HG03575 (cell line): Measurements from ENCODE around the gene TMEM185A.
"Not testable (repeated sequence)": the region's sequence is repeated elsewhere in the genome, so short reads cannot be mapped to it uniquely, and the experiment has no call there.

Experiments
- ATAC-seq: cut with Tn5 transposase; IDR thresholded peaks from one replicate; pipeline ENCODE4 v1.9.1; 2021; ENCODE audit not compliant: unreplicated experiment, insufficient number of reproducible peaks, low FRiP score; ENCODE audit errors: extremely low read depth

The TMEM185A gene

DNA sequence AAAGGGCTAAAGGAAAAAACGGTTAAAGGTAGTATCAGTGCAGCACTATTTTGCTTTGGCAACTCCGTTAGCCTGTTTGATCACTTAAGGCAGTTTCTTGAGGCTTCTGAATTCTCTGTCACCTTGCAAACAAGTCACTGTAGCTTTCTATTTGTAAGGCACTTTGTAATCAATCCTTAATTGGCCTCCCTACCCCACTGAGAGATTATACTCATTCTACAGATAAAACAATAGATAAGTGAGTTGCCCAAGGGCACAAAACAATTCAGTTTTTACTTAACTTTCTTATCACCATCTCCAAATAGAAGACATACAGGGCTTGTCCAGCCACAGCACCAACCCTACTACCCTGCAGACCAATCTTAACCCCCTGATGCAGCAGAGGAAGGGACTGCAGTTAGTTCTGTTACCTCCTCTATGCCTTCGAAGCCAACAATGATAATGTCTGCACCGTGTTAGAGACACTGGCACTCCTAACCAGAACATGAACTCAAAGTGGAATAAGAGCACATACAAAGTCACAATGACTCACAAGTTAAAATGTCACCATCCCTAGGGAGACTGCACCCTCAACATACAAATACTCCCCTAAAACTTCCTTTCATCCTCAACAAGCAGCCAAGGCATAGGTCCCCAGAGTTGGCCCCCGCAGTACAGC, 1.7 kb downstream of the TMEM185A start:
- no peak for ATAC-seq

- no peak for ATAC-seq
These were observed 2.8 kb downstream of the TMEM185A start for GRCh38 chrX:149628768-149629167.

DNA sequence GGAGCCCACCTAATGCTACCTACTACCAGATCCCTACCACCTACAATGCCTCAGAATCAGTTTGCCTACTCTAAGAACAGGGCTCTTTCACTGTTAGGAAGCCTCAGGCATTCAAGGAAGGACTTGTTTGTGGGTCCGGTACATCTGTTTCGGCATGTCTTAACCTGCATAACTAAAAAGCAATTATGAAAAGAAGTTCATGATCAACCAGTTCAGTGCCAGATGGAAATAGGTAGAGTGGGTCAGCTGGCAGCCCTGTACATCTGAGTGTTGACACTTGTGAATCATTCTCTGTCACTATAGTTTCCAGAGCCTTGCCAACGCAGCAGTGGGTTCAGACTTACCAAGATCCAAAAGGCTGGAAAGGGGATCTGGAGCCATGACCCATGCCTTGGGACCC, 3.3 kb downstream of the TMEM185A start:
- ATAC-seq = no peak

GRCh38 chrX:149626829-149627228, 4.8 kb downstream of the TMEM185A start:
- ATAC-seq = not testable (repeated sequence)

DNA sequence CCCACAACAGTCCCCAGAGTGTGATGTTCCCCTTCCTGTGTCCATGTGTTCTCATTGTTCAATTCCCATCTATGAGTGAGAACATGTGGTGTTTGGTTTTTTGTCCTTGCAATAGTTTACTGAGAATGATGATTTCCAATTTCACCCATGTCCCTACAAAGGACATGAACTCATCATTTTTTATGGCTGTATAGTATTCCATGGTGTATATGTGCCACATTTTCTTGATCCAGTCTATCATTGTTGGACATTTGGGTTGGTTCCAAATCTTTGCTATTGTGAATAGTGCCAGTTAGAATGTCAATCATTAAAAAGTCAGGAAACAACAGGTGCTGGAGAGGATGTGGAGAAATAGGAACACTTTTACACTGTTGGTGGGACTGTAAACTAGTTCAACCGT, 11.9 kb downstream of the TMEM185A start:
- ATAC-seq = not testable (repeated sequence)

DNA sequence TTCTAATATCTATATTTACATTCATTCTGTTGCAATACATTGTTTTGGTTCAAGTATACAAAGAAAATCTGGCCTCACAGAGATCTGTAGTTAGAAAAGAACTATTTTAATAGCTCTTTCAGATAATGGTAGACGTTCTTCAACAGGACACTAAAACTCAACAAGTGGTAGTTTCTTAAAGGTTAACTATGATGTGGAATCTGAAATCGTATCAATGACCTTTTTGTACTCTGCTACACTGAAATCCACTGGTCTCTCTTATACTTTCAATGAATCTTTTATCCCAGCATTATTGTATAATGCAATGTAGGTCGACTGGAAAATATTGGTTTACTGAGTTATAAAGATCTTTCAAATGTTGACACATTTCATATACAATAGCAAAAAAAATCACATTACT, 12.7 kb downstream of the TMEM185A start:
- ATAC-seq = no peak

GRCh38 chrX:149611623-149612175, 19.9 kb downstream of the TMEM185A start:
- no peak for ATAC-seq

- no peak for ATAC-seq
These were observed 21.1 kb downstream of the TMEM185A start for GRCh38 chrX:149610511-149610910.

DNA sequence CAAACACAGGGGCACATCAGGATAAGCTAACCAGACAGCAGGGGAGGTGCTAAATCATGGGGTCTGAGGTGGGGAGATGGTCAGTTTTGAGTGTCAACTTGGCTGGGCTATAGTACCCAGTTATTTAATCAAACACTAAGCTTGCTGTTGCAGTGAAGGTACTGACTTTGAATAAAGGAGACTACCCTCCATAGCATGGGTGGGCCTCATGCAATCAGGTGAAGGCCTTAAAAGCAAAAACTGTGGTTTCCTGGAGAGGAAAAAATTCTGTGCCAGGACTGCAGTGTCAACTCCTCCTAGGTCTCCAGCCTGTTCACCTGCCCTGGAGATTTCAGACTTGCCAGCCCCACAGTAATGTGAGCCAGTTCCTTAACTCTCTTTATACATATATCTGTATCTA, 23.9 kb downstream of the TMEM185A start:
- no peak for ATAC-seq

GRCh38 chrX:149605248-149605885, 26.2 kb downstream of the TMEM185A start:
- not testable (repeated sequence) for ATAC-seq

DNA sequence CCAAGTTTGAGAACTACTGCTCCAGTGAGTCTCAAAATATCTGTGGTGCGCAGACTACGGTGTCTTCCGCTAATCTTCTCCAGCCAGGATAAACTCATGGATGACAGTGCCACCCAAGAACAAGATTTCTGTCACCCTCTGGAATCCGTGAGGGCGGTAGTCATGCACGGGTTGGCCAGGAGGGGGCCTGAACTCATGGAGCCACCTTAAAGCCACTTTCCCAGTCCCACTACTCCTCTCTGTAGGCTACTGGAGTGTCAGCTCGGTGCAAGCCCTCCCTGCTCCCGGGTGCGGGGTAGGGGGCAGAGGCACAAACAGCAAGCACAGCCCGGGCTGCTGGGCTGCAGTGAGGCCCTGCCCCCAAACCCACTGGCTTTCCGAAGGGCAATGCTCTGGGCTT, 33.0 kb downstream of the TMEM185A start:
- not testable (repeated sequence) for ATAC-seq

DNA sequence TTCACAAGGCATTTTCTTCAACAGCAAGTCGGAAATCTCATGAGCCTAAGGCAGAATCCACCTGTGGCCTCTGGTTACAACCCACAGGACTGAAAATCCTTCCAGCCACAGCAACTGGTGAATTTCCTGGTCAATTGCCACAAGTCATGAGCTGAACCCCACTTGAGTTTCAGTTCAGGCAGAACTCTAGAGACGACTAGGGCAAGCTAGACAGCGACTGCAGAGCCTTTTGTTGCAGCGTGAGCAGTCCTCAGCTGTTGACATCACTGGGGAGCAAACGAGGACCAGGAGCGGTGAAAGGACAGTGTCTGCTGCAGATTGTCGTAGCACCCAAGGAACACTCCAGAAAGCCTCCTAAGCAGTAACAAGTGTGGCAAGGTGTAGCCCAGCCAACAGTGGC, 35.6 kb downstream of the TMEM185A start:
- not testable (repeated sequence) for ATAC-seq

DNA sequence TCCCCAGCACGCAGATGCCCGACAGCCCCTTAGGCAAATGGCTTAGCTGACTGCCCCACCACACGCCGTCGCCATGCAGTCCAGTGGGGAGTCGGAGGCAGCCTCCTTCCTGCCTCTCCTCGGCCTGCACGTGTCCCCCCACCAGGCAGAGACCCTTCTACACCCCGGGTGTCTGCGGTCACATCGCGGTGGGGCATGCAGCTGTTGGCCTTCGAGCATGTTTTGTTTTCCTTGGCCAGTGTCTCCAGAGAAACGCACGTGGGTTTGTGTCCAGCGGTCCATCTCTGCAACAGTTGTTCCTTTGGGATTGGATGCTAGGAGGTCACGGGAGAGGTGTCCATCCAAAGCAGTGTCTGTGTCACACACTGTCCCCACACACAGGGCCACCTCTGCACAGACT, 36.4 kb downstream of the TMEM185A start, which contains the start of gene HSFX2:
TSS of gene HSFX2 (minus strand) at position 101 of the 400 bp plus-strand sequence. CDS start 614 bp downstream, outside the sequence.
- ATAC-seq = not testable (repeated sequence)

GRCh38 chrX:149590993-149591392, 40.6 kb downstream of the TMEM185A start:
- not testable (repeated sequence) for ATAC-seq

DNA sequence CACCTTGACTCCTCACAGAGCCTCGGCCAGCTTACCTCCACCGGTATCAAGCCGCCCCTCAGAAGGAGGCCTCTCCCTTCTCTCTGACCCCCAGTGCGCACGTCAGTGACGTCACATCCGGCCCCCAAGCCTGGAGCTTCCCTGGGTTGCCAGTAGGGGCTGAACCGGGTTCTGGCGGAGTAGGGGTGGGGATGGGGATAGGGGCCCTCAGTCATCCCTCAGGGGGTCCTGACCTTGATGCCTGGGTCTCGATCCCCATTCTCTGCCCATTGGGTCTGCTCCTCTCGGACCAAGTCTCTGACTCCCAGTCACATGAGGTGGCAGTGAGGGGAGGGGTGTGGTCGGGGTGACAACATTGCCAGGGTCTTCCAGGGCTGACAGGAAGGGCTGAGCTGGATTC, 44.2 kb downstream of the TMEM185A start, which contains the start of gene MAGEA9B:
TSS of gene MAGEA9B (minus strand) at position 101 of the 400 bp plus-strand sequence. CDS start 4,280 bp downstream, outside the sequence.
- not testable (repeated sequence) for ATAC-seq

GRCh38 chrX:149585631-149586030, 46.0 kb downstream of the TMEM185A start:
- ATAC-seq = not testable (repeated sequence)

DNA sequence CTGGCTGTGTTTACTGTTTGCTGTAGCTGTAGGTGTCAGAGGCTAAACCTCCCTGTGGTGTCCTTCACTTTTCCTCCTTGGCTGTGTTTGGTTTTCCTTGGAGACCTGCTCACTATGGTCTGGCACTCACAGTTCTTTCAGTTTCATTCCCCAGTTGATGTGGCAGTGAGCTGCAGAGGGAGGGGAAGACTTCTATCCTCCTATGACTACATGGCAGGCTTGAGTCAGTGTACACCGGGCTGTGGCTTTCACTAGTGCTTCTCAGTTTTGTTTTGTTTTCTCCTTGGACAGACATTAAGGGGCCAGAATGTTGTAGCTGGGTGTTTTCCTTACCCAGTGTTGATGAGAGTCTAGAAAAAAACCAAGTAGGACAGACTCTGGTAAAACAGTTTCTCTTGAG, 58.1 kb downstream of the TMEM185A start:
- peak; percentile 99 for ATAC-seq

GRCh38 chrX:149572743-149573142, 58.8 kb downstream of the TMEM185A start:
- ATAC-seq = no peak

GRCh38 chrX:149571770-149572169, 59.8 kb downstream of the TMEM185A start:
- no peak for ATAC-seq

- ATAC-seq = no peak
These were observed 60.9 kb downstream of the TMEM185A start for GRCh38 chrX:149570668-149571067.
